Hematopoietic multipotent progenitor cell (in vitro differentiated cells): Measurements from ENCODE around the gene TEX38. TPM values are rescaled to one million over a fixed set of nuclear protein-coding genes. Genes with fewer than 3 reads are reported as not detected.
"Not testable (repeated sequence)": the region's sequence is repeated elsewhere in the genome, so short reads cannot be mapped to it uniquely, and the experiment has no call there.

ENCODE experiments used
- DNase-seq, 3 donors: peaks; one replicate each; pipeline ENCODE4 v3.0.0-alpha.2; 2011 to 2015; ENCODE audit warnings: low read depth in 2 of 3, low spot score in 2 of 3
- total RNA-seq: library from RNA; depleted of rRNA; stranded (reverse); fragments of >200 nt; gene quantifications from one replicate; pipeline ENCODE4 v1.2.3, GENCODE V29; 2012

The TEX38 gene
- total RNA-seq, 1 donor: not detected

DNA sequence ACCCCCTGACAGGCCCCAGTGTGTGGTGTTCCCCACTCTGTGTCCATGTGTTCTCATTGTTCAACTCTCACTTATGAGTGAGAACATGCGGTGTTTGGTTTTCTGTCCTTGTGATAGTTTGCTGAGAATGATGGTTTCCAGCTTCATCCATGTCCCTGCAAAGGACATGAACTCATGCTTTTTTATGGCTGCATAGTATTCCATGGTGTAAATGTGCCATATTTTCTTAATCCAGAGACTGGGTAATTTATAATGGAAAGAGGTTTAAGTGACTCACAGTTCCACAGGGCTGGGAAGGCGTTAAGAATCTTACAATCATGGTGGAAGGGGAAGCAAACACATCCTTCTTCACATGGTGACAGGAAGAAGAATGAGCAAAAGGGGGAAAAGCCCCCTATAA lies 17.0 kb upstream of the TEX38 start:
- not testable (repeated sequence) for DNase-seq

DNA sequence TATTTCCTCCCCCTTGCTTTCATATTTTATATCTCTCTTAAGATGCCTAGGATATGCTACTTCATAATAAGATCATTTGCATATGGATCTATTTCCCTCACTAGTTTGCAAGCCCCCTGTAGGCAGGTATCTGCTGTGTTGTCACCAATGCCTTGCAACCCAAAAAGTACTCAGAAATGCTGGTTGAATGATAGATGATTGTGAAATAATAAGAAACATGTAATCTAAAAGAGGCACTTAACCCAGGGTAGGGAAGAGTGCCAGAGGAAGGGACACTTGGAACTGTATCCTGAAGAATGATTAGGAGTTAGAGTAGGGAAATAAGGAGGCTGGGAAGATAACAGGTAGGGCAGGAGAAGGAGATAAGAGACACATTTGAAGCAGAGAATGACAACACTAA lies 15.8 kb upstream of the TEX38 start:
- no peak for DNase-seq

GRCh38 chr1:46656643-46657042 lies 15.0 kb upstream of the TEX38 start:
- no peak for DNase-seq

DNA sequence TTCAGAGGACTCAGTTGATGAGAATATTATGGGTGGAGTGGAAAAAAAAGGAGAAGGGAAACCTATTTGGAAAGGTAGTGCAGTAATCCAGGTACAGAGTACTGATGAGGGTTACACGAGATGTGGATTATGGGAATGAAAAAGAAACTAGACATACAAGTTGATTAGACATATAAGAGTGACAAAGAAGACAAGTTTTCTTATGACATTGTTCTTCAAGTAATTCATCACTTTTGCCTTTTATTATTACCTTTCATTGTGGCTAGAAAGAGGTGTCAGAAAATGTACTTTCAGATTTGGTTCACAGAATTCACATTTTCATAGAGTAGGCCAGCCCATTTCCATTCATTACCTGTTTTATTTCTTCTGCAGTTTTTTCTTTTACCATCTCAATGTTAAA lies 13.9 kb upstream of the TEX38 start:
- no peak for DNase-seq

DNA sequence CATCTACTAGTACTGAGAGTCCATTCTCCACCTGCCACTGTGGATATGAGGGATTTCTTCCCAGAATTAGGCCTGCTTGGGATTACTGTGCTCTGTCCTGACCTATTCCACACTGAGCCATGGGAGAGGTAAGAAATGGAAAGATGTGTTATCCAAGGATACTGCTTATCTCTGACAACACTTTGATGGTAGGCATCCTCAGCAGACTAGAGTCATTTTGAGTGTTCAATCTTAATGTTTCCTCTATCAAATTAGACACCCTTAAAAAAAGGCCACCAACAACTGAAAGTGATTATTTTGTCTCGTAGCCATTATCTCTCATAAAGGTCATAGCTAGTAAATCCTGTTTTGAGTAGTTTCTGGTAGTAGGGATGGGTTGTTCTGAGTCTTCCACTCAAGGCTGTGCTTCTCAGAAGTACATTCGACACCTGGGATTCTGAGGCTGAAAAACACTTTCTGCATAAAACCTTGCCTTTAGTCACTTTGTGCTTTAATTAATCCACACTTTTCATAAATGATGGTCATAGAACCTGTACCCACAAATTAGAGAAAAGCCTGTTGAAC lies 12.3 kb upstream of the TEX38 start:
- no peak for DNase-seq

GRCh38 chr1:46660116-46660515 lies 11.5 kb upstream of the TEX38 start:
- DNase-seq: not testable (repeated sequence)

DNA sequence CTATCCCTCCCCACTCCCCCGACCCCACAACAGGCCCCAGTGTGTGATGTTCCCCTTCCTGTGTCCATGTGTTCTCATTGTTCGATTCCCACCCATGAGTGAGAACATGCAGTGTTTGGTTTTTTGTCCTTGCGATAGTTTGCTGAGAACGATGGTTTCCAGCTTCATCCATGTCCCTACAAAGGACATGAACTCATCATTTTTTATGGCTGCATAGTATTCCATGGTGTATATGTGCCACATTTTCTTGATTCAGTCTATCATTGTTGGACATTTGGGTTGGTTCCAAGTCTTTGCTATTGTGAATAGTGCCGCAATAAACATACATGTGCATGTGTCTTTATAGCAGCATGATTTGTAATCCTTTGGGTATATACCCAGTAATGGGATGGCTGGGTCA lies 8.7 kb upstream of the TEX38 start:
- DNase-seq: not testable (repeated sequence)

GRCh38 chr1:46665983-46666382 lies 5.7 kb upstream of the TEX38 start:
- DNase-seq: no peak

DNA sequence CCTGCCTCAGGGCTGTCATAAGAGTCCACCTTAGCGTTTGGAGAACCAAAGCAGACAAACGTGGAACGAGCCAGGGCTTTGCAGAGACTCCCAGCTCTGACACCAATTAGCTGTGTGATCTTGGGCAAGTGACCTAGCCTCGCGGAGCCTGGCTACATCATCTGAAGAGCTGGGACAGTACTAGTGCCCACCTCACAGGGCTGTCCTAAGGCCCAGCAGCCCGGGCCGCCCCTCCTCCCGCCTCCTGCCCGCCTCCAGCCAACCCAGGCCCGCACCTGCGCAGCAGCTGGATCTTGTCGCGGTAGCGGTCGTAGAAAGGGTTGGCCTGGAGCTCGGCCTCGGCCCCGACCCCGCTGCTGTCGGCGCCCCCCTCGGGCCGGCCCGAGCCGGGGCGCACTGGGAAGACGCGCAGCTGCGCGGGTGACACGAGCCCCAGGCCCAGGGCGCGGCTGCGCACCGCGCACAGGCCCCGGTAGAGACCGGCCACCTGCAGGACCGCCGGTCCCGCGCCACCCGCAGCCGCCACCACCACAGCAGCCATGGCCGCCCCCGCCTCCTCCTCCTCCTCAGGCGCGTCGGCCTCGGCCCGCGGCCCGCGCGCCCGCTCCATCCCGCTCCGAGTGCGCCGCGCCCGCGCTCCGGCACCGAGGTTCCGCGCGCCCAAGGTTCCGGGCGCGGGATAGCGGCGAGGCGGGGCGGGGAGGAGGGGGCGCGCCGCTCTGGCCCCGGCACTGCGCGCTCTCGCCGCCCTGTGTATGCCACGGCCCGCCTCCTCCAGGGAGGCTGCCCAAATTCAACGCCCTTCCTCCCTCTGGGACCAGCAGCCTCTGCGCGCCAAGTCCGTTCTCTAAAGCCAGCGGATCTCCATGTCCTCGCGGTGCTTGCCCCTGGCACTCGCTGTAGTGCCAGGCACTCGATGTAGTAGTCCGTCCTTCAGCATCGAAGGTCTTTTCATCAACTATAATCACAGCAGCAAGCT lies 3.6 kb upstream of the TEX38 start, which contains the start of gene ATPAF1:
Gene ATPAF1 (minus strand): TSS at position 583 of the 979 bp plus-strand sequence. CDS start 42 bp downstream, at position 541.
- peak in 2 of 3 donors; percentile 52 to 59 for DNase-seq

DNA sequence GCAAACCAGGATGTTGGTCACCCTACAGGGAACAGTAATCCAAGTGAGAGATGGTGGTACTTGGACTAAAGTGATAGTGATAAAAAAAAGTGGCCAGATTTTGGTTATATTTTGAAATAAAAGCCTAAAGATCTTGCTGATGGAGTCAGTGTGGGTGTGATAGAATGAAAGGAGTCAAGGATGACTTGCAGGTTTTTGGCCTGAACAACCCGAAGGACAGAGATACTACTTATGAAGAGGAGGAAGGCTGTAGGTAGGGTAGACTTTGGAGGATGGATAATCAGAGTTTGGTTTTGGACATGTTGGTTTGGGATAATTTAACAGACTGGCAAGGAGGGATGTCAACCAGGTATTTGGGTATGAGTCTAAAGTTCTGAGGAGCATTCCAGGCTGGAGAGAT lies 1.5 kb upstream of the TEX38 start:
- no peak for DNase-seq

GRCh38 chr1:46672696-46673095 lies 1.0 kb downstream of the TEX38 start:
- DNase-seq: no peak

DNA sequence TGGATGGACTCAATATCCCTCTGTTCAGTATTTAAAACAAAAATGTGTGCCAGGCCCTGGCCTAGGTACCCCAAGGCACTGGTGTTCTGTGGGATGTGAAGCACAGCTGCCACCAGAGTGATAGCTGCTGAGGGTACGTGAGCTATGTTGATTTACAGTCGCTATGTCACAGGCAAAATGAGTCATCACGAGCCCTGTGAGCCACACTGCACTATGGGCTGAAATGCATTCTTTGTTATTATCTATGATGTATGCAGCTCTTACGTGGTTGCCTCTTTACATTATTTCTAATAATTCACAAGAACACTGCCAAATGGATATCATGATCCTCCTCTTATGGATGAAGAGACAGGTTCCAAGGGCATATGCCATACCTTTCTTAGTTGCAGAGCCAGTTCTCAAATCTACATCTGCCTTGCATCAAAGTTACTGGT lies 2.1 kb downstream of the TEX38 start:
- peak in 1 of 3 donors; percentile 13 for DNase-seq

DNA sequence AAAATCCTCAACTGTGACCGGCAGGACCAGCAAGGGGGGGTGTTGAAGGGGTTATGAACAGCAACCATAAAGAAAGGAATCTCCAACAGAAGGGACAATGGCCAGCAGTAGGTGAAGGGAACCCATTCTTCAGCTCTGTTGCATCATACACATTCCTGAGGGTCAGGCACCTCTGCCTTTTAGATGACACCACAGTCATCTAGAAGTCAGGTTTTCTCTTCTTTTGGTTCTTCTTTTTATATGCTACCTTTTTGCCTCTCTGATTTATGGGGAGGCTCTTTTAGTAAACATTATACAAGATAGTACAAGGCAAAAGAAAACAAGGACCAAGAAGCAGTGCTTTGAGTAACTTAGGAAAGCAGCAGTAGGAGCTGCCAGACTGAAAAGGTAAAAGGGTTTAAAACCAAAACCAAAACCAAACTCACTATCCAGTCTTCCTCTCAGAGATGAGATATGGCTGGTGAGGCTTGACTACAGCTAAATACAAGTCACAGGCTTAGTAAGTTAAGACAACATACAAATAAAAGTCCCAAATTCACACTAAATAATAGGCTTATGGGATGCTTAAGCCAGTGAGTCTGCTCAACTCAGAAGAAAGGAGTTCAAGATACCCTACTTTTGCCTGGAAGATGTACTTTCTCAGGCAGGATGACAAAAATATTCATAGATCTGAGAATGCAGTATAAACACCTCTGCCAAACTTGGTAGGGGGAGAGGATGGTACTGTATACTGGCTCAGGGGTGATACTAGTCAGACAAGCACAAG lies 4.1 kb downstream of the TEX38 start:
- peak in 1 of 3 donors; percentile 34 for DNase-seq

- no peak for DNase-seq
Observed at GRCh38 chr1:46676531-46676930, 4.9 kb downstream of the TEX38 start.

DNA sequence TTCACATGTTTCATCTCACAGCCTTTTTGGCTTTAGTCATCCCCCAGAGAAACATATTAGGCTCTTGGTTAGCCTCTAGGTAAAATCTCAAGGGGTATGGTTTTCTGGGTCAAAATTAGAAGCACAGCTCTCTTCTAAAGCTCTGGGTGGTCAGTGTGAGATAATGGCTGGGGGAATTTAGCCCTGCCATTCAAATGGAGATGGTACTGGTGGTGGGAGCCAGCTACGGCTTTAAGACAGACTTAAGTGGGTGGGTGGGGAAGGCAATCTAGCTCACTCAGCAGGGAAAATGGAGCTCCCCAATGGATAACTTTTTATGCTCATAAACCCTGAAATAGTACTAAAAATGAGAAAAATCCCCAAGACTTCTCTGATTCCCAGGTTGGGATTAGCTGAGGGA lies 5.7 kb downstream of the TEX38 start:
- DNase-seq: no peak

- no peak for DNase-seq
Observed at GRCh38 chr1:46679789-46680573, 8.3 kb downstream of the TEX38 start.

DNA sequence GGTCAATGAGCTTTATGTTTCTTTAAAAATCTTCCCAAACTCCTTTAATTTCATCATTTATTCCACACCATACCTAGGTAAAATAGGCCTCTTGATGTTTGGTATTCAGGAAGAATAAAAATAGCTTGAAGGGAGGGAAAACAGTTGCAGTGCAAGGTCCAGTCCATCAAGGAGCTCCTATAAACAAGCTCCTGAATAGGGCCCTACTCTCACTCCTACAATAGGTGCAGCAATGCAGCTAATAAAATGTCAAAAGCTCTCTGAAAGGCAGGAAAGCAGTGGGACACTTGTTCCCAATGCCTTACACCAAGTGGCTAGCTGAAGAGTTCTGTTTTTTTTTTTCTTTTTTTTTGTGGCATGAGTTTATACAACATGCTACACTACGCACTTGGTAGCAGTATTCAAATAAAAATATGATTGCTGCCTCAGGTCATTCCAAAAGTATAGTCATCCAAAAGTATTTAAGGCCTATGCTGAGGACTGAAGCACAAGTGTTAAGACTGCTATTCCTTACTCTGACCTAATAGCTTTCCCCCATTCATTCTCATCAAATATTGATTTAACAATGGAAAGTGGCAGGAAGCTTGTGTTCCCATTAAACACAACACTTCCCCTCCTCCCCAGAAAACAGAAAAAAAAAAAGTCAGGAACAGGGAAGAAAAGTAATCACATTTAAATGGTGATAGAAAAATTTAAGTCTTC lies 9.8 kb downstream of the TEX38 start:
- no peak for DNase-seq

DNA sequence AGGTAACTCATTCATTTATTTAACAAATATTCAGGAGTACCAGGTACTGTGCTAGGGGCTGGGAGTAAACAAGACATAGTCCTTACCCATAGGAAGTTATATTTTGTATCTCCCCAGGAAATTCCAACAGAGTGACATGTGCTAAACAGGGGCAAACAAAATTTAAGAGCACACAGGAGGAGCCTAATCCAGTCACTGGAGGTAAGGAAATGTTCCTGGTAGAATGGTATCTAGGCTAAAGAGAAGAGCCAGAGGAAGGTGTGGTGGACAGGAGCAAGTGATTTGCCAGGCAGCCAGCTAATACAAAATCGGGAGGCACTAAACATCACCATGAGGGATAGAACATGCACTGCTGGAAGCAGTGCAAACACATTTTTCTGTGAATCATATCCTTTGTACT lies 10.4 kb downstream of the TEX38 start:
- no peak for DNase-seq

DNA sequence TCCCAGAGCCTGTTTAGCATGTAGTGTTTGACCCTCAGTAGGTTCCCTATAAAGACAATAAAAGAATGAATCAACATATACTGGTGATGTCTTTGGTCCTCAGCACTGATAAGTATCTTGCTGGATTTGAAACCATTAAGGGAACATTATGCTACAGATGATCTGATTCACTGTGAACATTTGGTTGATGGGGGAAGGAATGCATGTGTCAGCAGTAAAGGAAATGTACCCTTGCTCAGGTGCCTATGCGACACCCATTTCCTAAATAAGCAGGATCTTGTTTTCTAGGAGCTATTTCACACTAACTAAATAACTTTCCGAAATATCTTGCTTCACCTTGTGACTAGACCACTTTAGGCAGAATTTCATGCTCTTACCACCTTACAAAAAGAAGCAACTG lies 13.0 kb downstream of the TEX38 start:
- DNase-seq: no peak

- no peak for DNase-seq
Observed at GRCh38 chr1:46686255-46686654, 14.6 kb downstream of the TEX38 start.
